Stomach (tissue), 4 donors: ENCODE results near the gene DHTKD1.

Source experiments
- EP300 ChIP-seq: sonication (generic); formaldehyde crosslinking; IDR thresholded peaks from one replicate; pipeline ENCODE4 v1.6.1; 2017; ENCODE audit warnings: antibody characterized with exemption
- POLR2AphosphoS5 ChIP-seq, 3 donors: sonication (generic); formaldehyde crosslinking; IDR thresholded peaks; one replicate each; pipeline ENCODE4 v1.6.1; 2016; ENCODE audit warnings: antibody characterized with exemption in 3 of 3
- TF ChIP-seq, protein P1 (sequence below), 7 experiments: fragments of 450-650 bp in 4 of 7; fragments of 200-600 bp in 3 of 7; sonication (generic) in 3 of 7; IDR thresholded peaks; one replicate each; pipeline ENCODE4 v1.5.1; 2016 to 2019; ENCODE audit warnings: antibody characterized with exemption in 7 of 7, control low read depth in 2 of 7, mild to moderate bottlenecking in 1 of 7

DNA sequence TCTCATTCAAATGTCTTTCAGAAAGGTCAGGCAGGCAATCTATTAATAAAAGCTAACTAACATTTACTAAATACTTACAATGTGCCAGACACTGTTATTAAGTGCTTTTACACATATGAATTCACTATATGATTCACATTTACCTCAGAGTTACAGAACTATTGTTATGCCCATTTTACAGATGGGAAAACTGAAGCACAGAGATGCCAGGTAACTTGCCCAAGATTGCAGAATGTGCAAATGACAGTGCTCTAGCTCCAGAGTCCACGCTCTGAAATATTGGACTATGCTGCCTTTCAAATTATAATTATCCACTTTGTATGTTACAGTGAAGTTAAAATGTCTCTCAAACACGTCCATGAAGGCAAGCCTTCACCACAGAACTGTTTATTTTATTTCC, 48.2 kb upstream of the DHTKD1 start:
- TF ChIP-seq EP300 = no peak
- TF ChIP-seq, protein P1, sequence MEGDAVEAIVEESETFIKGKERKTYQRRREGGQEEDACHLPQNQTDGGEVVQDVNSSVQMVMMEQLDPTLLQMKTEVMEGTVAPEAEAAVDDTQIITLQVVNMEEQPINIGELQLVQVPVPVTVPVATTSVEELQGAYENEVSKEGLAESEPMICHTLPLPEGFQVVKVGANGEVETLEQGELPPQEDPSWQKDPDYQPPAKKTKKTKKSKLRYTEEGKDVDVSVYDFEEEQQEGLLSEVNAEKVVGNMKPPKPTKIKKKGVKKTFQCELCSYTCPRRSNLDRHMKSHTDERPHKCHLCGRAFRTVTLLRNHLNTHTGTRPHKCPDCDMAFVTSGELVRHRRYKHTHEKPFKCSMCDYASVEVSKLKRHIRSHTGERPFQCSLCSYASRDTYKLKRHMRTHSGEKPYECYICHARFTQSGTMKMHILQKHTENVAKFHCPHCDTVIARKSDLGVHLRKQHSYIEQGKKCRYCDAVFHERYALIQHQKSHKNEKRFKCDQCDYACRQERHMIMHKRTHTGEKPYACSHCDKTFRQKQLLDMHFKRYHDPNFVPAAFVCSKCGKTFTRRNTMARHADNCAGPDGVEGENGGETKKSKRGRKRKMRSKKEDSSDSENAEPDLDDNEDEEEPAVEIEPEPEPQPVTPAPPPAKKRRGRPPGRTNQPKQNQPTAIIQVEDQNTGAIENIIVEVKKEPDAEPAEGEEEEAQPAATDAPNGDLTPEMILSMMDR (IDR thresholded peaks at IDR 0.05) = no peak
- no peak for TF ChIP-seq POLR2AphosphoS5 (IDR thresholded peaks at IDR 0.05)
